MM.1S (cell line): ENCODE measurements around the gene A2ML1.

Experiments
- DNase-seq: peaks from one replicate; pipeline ENCODE4 v3.0.0-alpha.2; 2015
- H2AFZ ChIP-seq: fragments of 300-600 bp; sonication (generic); 2 replicates; pipeline ENCODE4 v1.6.0; 2016; ENCODE audit warnings: antibody characterized with exemption, low read length
- H3F3A ChIP-seq: fragments of 300-600 bp; sonication (generic); 2 replicates; pipeline ENCODE4 v1.6.1; 2016; ENCODE audit warnings: mild to moderate bottlenecking, antibody characterized with exemption, low read length, moderate library complexity, mixed read lengths; ENCODE audit not compliant: insufficient read depth
- H3K27ac ChIP-seq: fragments of 300-600 bp; sonication (generic); 2 replicates; pipeline ENCODE4 v1.5.1; 2016; ENCODE audit warnings: mild to moderate bottlenecking, low read length
- H3K27me3 ChIP-seq: fragments of 300-600 bp; sonication (generic); replicated peaks from 2 replicates; pipeline ENCODE4 v1.6.0; 2016; ENCODE audit warnings: low read length; ENCODE audit not compliant: insufficient read depth
- H3K36me3 ChIP-seq: fragments of 300-600 bp; sonication (generic); replicated peaks from 2 replicates; pipeline ENCODE4 v1.6.1; 2016; ENCODE audit warnings: mild to moderate bottlenecking, low read length, mixed read lengths; ENCODE audit not compliant: insufficient read depth
- H3K4me1 ChIP-seq: fragments of 300-600 bp; sonication (generic); 2 replicates; pipeline ENCODE4 v1.6.1; 2016; ENCODE audit warnings: low read length, mixed read lengths
- H3K4me2 ChIP-seq: fragments of 300-600 bp; sonication (generic); 2 replicates; pipeline ENCODE4 v1.6.0; 2016; ENCODE audit warnings: low read depth, low read length
- H3K4me3 ChIP-seq: fragments of 300-600 bp; sonication (generic); 2 replicates; pipeline ENCODE4 v1.5.1; 2016; ENCODE audit warnings: low read length, mixed read lengths
- H3K79me2 ChIP-seq: fragments of 300-600 bp; sonication (generic); 2 replicates; pipeline ENCODE4 v1.6.1; 2016; ENCODE audit warnings: mixed run types, low read length, mixed read lengths
- H3K9ac ChIP-seq: fragments of 300-600 bp; sonication (generic); 2 replicates; pipeline ENCODE4 v1.6.1; 2016; ENCODE audit warnings: low read length, mixed read lengths
- H3K9me2 ChIP-seq: fragments of 300-600 bp; sonication (generic); replicated peaks from 2 replicates; pipeline ENCODE4 v1.6.1; 2016; ENCODE audit warnings: mild to moderate bottlenecking, low read length, mixed read lengths; ENCODE audit not compliant: insufficient read depth
- H3K9me3 ChIP-seq: fragments of 300-600 bp; sonication (generic); replicated peaks from 2 replicates; pipeline ENCODE4 v1.6.1; 2016; ENCODE audit warnings: mild to moderate bottlenecking, low read length, mixed read lengths; ENCODE audit not compliant: insufficient read depth
- H4K20me1 ChIP-seq: fragments of 300-600 bp; sonication (generic); 2 replicates; pipeline ENCODE4 v1.6.1; 2016; ENCODE audit warnings: mild to moderate bottlenecking, low read length, moderate library complexity, mixed read lengths; ENCODE audit not compliant: insufficient read depth
- CTCF ChIP-seq: fragments of 300-600 bp; sonication (generic); IDR thresholded peaks from 2 replicates; pipeline ENCODE4 v1.5.1; 2016; ENCODE audit warnings: antibody characterized with exemption, low read length, mixed read lengths
- EZH2 ChIP-seq: fragments of 300-600 bp; sonication (generic); optimal IDR thresholded peaks from 2 replicates; pipeline ENCODE3; 2017; ENCODE audit warnings: low read depth, mild to moderate bottlenecking, antibody characterized with exemption, low read length, mixed read lengths
- EZH2phosphoT487 ChIP-seq: fragments of 300-600 bp; sonication (generic); IDR thresholded peaks from 2 replicates; pipeline ENCODE4 v1.6.1; 2018; ENCODE audit warnings: antibody characterized with exemption, low read length

Gene A2ML1

GRCh38 chr12:8891976-8892375, 69.6 kb downstream of the A2ML1 start:
- no peaks in the 10 kb centered on the region for H3F3A ChIP-seq
- H2AFZ ChIP-seq: no peak overlapping the region
- no peak overlapping the region for H3K9ac ChIP-seq
- no peak overlapping the region for H3K27ac ChIP-seq
- H3K9me3 ChIP-seq: no peaks in the 10 kb centered on the region
- no peaks in the 10 kb centered on the region for H3K9me2 ChIP-seq
- DNase-seq: no peak
- H3K27me3 ChIP-seq: no peaks in the 10 kb centered on the region
- no peak overlapping the region for H3K4me2 ChIP-seq
- H3K4me1 ChIP-seq: no peaks in the 10 kb centered on the region
- no peaks in the 10 kb centered on the region for H3K36me3 ChIP-seq
- H4K20me1 ChIP-seq: no peaks in the 10 kb centered on the region
- H3K4me3 ChIP-seq: no peak overlapping the region
- no peaks in the 10 kb centered on the region for H3K79me2 ChIP-seq
- TF ChIP-seq CTCF (no peak), EZH2 (no peak), EZH2phosphoT487 (no peak)

GRCh38 chr12:8894378-8894777, 72.0 kb downstream of the A2ML1 start:
- no peak overlapping the region for H2AFZ ChIP-seq
- no peak overlapping the region for H3K4me3 ChIP-seq
- no peaks in the 10 kb centered on the region for H3K9me2 ChIP-seq
- no peaks in the 10 kb centered on the region for H4K20me1 ChIP-seq
- TF ChIP-seq EZH2phosphoT487 (no peak), CTCF (no peak), EZH2 (no peak)
- DNase-seq: no peak
- no peaks in the 10 kb centered on the region for H3F3A ChIP-seq
- no peaks in the 10 kb centered on the region for H3K79me2 ChIP-seq
- no peaks in the 10 kb centered on the region for H3K4me1 ChIP-seq
- no peaks in the 10 kb centered on the region for H3K27me3 ChIP-seq
- no peaks in the 10 kb centered on the region for H3K36me3 ChIP-seq
- H3K9ac ChIP-seq: no peak overlapping the region
- H3K4me2 ChIP-seq: no peak overlapping the region
- H3K9me3 ChIP-seq: no peaks in the 10 kb centered on the region
- H3K27ac ChIP-seq: no peak overlapping the region

DNA sequence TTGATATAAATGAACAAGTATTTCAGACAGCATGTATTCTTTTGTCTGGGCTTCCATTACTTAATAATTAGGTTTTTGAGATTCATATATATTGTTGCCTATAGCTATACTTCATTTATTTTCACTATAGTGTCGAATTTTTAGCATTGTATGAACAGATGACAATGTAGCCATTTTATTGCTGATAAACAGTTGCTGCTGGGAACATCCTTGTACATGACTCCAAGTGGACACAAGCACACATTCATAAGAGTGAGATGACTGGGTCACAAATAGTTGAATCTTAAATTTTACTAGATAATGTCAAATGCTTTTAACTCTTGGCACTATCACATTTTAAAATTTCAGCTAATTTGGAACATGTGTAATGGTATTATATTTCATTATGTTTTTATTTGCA, 72.6 kb downstream of the A2ML1 start:
- no peaks in the 10 kb centered on the region for H3K4me1 ChIP-seq
- no peak overlapping the region for H3K9ac ChIP-seq
- no peaks in the 10 kb centered on the region for H3K27me3 ChIP-seq
- no peak for DNase-seq
- H3K36me3 ChIP-seq: no peaks in the 10 kb centered on the region
- no peaks in the 10 kb centered on the region for H3K79me2 ChIP-seq
- no peaks in the 10 kb centered on the region for H4K20me1 ChIP-seq
- no peaks in the 10 kb centered on the region for H3F3A ChIP-seq
- no peak overlapping the region for H3K4me2 ChIP-seq
- no peak overlapping the region for H3K27ac ChIP-seq
- no peak overlapping the region for H2AFZ ChIP-seq
- H3K9me3 ChIP-seq: no peaks in the 10 kb centered on the region
- H3K4me3 ChIP-seq: no peak overlapping the region
- no peaks in the 10 kb centered on the region for H3K9me2 ChIP-seq
- no peak for TF ChIP-seq EZH2
- TF ChIP-seq EZH2phosphoT487: no peak
- no peak for TF ChIP-seq CTCF
